GM12892 (cell line): ENCODE measurements around the gene TSPAN9.

Experiments
- POLR2A ChIP-seq: IDR thresholded peaks from 2 replicates; pipeline ENCODE4 v1.6.1; 2011; ENCODE audit warnings: low read depth, low read length, control low read depth
- POLR2AphosphoS5 ChIP-seq: IDR thresholded peaks from 2 replicates; pipeline ENCODE4 v1.6.1; 2011; ENCODE audit warnings: low read depth, low read length, control low read depth

DNA sequence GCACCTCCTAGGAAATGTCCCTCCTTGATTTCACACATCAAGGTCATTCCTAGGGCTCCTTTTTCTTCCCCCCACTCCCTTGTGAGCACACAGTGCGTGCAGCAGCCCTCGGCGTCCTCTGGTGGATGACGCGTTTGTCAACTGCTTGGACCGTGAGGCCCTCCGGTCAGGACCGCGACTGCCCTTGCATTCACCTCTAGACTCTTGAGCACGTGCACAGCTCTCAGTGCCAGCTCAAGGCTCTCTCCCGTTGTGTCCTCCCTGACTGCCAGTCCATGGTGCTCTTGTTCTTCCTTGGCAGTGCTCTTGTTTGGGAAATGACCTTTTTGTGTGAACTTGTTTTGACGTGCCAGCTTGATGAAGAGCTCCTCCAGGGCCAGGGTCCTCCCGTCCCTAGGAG is 67.9 kb downstream of the TSPAN9 start:
- TF ChIP-seq POLR2A (no peak), POLR2AphosphoS5 (no peak)
